Measurements from ENCODE around the gene ST3GAL4.

Gene ST3GAL4

DNA sequence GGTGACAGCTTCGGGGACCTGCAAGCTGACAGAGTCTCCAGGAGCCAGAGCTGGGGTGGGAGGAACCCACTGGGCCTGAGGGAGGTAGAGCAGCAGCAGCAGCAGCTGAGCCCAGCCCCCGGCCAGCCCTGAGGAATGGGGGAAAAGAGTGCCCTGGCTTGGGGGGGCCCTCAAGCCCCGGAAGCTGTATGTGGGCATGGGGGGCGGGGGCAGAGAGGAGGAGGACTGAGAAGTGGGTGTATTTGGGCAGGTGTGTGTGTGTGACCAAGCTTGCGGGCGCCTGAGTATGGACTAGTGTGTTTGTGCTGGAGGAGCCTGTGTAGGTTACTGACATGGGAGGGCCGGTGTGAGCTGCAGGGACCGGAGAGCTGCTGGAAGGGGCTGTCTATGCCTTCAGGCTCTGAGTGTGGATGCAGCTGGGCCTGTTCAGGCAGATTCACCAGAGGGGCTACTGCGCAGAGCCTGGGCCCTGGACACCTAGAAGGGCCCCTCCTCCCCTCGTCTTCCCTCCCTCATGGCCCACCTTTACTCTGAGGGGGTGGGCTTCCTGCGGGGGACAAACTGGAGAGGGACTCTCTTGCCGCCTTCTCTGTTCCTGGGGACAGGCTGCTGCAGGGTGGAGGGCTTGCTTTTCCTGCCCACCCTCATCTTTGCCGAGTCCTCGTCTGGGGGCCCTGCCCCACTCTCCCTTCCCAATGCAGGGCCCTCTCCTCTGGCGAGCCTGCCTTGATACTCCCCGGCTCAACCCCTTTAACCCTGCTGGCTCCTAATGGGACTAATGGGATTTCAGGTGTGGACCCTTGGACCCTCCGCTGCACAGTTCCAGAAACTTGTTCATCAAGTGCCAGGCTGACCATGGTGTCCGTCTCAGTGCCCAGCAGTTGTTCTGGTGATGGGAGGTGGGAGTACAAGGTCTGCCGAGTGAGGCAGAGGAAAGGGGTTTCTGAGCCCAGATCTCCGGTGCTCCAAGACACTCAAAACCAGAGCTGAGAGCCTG is 28.2 kb downstream of the ST3GAL4 start:
- TF ChIP-seq, protein P1, sequence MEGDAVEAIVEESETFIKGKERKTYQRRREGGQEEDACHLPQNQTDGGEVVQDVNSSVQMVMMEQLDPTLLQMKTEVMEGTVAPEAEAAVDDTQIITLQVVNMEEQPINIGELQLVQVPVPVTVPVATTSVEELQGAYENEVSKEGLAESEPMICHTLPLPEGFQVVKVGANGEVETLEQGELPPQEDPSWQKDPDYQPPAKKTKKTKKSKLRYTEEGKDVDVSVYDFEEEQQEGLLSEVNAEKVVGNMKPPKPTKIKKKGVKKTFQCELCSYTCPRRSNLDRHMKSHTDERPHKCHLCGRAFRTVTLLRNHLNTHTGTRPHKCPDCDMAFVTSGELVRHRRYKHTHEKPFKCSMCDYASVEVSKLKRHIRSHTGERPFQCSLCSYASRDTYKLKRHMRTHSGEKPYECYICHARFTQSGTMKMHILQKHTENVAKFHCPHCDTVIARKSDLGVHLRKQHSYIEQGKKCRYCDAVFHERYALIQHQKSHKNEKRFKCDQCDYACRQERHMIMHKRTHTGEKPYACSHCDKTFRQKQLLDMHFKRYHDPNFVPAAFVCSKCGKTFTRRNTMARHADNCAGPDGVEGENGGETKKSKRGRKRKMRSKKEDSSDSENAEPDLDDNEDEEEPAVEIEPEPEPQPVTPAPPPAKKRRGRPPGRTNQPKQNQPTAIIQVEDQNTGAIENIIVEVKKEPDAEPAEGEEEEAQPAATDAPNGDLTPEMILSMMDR (IDR thresholded peaks at IDR 0.05), result no peak

DNA sequence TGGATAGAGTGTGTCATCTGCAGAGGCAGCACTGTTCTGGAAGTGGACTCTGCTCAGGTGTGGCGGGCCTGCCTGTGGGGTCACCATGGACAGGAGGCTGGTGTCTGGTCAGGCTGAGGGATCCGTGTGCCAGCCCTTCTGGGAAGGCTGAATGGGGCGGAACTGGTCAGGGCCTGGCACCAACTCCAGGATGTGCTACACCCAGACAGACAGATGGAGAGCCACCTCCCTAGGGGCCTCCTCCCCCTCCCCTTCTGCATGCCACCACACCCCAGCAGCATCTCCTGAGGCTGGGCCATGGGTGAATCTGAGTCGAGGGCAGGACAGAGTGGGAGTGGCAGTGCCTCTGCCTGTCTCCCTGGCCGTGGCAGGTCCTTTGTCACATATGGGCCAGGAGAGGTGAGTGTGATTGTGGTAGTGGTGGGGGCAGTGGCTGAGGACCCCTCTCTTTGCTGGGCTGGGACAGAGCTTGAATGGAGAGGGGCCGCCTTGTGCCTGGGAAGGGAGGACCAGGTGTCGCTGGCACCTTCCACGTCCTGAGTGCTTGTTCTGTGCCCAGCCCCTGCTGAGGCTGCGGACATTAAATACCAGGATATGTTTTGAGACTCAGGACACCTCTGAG is 29.1 kb downstream of the ST3GAL4 start:
- TF ChIP-seq, protein P1 (IDR thresholded peaks at IDR 0.05), result no peak

DNA sequence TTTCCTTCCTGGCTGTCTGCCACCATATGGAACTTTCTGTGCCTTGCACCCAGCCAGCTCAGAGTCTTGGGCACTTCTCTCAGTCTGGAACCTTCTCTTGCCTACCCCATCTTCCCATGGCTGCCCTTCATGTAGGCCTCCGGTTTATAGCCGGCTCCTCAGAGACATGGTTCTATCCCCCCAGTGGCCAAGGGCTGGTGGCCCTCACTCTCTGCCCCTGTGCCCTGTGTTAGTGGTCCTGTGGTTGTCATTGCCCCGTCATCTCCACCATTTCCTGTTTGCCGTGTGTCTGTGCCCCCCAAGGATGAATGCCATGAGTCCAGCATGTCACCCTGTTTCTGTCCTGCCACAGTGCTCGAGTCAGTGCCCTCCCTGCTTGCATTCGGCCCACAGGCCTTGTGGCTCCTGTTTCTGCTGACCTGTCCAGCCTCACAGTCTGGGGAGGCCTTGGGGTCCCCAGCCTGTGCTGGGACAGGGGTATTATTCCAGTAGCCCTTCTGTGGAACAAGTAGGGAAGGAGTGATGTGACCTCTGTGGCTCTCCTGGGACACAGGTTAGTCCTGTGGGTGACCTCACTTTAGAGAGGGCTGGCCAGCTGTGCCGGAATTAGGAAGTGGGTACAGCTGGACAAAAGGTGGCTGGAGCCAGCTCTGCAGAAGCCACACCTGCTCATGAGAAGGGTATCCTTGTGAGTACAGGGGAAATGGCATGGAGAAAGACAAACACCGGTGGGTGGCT is 30.7 kb downstream of the ST3GAL4 start:
- TF ChIP-seq, protein P1 (IDR thresholded peaks at IDR 0.05), result no peak

DNA sequence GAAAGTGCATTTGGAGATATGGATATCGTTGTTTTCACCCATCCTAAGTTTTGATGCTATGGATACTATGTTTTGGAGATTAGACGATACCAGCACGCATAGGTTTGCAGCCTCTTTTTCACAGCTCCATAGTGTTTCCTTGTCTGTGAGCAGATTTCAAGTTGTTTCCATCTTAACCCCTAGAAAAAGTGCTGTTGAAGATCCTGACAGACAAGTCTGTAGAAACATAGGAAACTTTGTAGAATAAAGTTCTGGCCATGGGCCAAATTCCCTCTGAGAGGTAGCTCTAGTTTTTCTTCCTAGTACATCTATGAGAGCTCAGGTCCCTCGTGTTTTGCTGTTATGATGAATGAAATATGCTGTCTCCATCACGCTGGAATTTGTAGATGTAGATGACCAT is 32.4 kb downstream of the ST3GAL4 start:
- TF ChIP-seq, protein P1 (IDR thresholded peaks at IDR 0.05), result no peak

DNA sequence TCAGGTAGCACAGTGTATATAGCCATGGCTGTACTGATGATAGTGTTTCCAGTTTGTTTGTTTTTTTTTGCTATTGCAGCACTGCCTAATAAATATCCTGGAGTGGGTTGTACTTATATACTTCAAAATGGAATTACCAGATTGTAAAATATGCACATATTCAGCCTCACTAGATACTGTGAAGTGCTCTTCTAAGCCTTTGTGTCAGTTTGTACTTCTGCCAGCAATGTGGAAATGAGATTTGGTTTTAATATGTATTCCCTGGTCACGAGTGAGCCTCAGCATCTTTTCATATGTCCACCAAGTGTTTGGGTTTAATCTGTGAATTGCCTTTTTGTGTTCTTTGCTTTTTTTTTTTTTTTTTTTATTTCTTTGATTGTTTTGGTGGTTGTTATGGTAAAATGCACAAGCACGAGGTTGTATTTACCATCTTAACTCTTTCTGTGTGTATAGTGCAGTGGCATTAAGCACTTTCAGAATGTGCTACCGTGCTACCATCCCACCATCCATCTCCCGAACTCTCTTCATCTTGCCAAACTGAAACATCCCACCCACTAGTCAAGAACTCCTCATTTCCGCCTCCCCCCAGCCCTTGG is 34.9 kb downstream of the ST3GAL4 start:
- TF ChIP-seq, protein P1 (IDR thresholded peaks at IDR 0.05), result no peak

DNA sequence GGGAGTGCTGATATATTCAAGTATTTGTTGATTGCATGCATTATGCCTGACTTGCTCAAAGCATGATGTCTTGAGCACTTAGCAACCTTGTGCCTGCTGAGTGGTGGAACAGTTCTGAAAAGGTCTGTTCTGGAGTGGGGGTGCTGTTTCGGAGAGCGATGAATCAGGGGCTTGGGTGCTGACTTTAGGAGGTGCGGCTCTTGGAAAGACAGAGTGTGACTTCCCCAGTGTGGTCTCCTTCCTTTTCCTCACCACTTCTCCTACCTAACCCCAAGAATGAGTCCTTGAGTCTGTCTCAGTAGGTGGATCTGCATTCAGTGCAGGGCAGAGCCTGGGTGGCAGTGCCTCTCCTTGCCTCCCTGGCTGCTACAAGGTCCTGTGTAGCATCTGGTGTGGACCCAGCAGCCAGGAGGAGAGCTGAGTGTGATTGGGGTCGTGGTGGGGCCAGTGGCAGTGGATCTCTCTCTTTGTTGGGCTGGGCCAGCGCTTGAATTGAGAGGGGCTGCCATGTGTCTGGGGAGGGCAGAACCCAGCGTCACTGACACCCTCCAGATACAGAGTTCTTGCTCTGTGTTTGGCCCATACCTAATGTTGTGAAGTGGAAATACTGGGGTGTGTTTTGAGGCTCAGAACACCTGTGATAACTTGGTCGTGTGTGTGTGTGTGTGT is 35.9 kb downstream of the ST3GAL4 start:
- TF ChIP-seq, protein P1 (IDR thresholded peaks at IDR 0.05), result no peak

Data from LNCAP (cell line).